Stimulated activated CD8-positive, alpha-beta memory T cell treated with anti-CD3 and anti-CD28 coated beads, Interleukin-7, amount 100 ng/mL, for 24 hours (primary cell): ENCODE results near the gene PDE1A.

ENCODE experiments used
- DNase-seq: peaks from one replicate; pipeline ENCODE4 v3.0.0-alpha.2; 2020; ENCODE audit warnings: low read depth

PDE1A gene

DNA sequence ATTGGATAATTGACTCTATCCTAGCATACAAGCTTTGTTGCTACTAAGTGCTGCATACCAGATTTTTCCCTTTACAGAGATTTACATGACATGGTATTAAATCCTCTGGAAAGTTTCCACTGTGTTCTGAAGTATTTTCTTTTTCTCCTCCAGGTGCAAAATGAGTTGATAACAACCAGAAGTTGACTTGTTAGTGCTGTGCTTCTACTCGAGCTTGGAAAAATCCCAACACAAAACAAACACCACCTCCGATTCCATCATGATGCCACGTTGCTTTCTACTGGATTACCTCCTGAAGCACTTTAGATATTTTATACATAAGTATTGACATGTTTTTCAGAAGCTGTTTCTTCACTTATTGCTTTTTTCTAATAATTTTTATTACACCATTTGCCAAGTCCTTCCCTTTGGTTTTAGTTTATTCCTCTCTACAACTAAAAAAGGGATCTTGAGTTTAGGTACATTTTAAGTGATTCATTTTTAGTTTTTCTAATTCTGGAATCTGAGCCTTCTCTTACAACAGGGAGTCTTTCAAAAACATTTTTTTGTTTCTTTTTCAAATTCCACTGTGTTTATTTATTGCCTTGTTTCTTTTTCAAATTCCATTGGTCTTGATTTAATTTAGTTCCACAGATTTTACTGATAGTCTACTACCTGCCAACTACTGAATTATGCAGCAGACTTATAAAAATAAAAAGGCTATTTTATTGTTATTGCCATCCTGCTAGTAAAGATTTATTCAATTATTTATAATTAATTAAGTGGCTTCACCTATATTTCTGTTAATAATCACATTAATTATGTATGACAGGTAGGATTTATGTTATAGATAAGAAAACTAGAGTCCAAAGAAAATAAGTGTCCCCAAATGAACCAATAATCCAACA lies 297.8 kb downstream of the PDE1A start:
- no peak for DNase-seq

GRCh38 chr2:182117196-182117595 lies 309.6 kb downstream of the PDE1A start:
- DNase-seq = no peak

DNA sequence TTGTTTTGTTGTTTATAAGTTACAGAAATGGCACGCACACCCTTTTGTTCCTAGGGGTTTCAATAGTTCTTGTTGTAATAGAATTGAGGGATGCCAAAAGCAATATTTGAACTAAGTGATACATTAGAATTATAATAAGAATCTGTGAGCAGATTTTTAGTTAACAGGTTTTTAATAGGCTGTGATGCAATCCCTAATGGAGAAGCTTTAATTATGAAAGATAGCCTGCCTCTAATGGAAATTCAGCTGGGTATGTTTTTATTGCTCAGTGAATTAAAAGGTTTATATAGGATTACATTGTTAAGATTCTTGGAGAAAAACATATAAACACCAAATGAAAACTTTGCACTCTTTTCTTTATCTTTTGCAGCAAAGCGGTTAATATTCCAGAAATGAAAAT lies 310.1 kb downstream of the PDE1A start:
- no peak for DNase-seq

DNA sequence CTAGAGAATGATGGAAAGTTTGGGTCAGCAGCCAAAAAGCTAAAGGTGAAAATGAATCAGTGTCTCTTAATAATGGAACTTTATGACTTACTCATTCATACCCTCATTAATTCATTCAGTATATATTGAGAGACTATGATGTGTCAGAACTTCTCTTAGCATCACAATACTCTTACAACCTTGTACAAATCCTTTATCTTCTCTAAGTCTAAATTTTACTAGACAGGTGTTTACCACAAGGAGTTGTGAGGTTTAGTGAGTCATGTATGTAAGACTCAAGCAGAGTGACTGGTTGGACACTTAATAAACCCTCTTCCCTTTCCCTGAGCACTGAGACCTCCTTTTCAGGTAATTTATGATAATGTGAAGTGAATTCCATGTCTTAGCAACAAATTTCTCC lies 311.6 kb downstream of the PDE1A start:
- no peak for DNase-seq

GRCh38 chr2:182113334-182113733 lies 313.5 kb downstream of the PDE1A start:
- no peak for DNase-seq

DNA sequence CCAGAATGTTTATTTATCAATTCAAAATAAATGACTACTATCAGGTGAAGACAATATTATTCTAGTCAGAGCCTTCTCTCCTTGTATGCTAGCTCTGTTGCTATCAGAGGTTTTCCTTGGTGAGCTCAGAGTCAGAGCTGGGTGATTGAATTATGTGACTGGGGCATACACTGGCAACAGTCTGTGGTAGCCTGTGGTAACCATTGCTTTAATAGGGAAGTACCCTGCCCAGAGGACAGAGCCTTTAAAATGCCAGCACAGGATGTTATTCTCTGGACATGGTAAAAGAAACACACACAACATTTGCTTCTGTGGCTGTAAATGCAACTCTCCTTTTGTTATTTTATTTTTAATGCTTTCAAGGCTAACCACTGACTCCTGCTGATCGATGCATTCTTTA lies 316.5 kb downstream of the PDE1A start:
- no peak for DNase-seq

DNA sequence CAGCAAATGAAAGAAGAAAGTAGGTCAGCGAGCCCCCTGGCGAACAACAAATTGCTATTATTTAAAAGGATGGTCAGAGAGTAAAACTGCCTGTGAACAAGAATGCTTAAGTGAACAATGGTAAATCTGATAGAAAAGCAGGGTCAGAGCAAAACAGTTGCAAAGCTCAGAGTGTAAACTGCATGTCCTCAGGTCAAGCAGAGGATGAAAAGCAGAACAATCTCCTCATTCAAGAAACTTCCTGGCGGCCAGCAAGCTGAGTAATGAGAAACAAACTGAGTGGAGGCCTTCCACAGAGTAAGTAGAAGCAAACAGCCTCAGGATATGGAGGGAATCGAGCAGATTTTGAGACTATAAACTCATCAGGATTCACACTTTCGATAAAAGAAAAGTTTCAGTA lies 323.3 kb downstream of the PDE1A start:
- DNase-seq = no peak

GRCh38 chr2:182101263-182101662 lies 325.6 kb downstream of the PDE1A start:
- no peak for DNase-seq

- no peak for DNase-seq
Measured at GRCh38 chr2:182098648-182099047, 328.2 kb downstream of the PDE1A start.

GRCh38 chr2:182097571-182098164 lies 329.2 kb downstream of the PDE1A start:
- DNase-seq = no peak

DNA sequence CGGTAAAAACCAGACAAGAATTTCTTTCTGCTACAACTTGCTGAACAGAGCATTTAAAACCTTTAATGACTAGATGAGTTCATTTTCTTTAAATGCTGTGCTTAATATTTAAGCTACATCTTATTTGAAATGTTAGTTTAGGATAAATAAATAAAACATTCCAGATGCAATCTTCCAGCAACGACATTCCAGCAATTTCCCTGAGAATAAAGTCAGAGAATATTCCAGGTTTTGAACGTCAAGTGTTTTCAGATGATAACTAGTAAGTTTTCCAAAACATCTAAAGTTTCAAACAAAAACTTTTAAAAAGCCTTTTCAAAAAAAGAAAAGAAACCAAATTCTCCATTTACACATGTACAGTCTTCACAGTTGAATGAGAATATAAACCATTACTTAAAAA lies 336.4 kb downstream of the PDE1A start:
- no peak for DNase-seq
